C4-2B (cell line): Measurements from ENCODE around the gene KRTAP10-6.

Experiments
- CTCF ChIP-seq: fragments of 450-650 bp; conservative IDR thresholded peaks from 2 replicates; pipeline ENCODE4 v1.5.1; 2017; ENCODE audit warnings: mild to moderate bottlenecking
- ZFX ChIP-seq: fragments of 450-650 bp; IDR thresholded peaks from 2 replicates; pipeline ENCODE4 v1.6.1; 2017

DNA sequence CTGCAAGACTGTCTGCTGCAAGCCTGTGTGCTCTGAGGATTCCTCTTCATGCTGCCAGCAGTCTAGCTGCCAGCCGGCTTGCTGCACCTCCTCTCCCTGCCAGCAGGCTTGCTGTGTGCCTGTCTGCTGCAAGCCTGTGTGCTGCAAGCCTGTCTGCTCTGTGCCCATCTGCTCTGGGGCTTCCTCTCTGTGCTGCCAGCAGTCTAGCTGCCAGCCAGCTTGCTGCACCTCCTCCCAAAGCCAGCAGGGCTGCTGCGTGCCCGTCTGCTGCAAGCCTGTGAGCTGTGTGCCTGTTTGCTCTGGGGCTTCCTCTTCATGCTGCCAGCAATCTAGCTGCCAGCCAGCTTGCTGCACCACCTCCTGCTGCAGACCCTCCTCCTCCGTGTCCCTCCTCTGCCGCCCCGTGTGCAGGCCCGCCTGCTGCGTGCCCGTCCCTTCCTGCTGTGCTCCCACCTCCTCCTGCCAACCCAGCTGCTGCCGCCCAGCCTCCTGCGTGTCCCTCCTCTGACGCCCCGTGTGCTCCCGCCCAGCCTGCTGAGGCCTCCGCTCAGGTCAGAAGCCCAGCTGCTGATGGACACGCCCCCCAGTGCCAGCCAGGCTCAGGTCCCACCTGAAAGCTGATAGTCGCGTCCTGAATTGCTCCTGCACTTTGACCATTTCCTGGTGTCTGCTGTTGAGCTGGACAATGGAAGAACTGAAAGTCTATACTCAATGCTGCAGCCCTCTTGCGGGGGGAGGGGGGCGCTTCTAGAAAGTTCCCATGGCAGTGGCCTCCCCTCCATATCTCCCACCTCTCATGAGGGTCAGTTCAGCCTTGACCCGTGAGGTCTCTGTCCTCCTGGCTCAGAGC is 17.6 kb downstream of the KRTAP10-6 start:
- no peak; the same call in 1 of the 2 replicates for TF ChIP-seq CTCF
- no peak for TF ChIP-seq ZFX
